Fibroblast of lung (primary cell): ENCODE results near the gene KCNJ4. TPM values are rescaled to one million over a fixed set of nuclear protein-coding genes. Genes with fewer than 3 reads are reported as not detected.

ENCODE experiments used
- DNase-seq, 2 donors: peaks; one replicate each; pipeline versions ENCODE4 v3.0.0 to v3.0.0-alpha.2; 2010; ENCODE audit warnings: low read depth in 2 of 2
- H2AFZ ChIP-seq: 2 replicates; pipeline ENCODE4 v1.5.1; 2012; ENCODE audit warnings: low read length, control low read depth, inconsistent platforms
- H3K27ac ChIP-seq: 2 replicates; pipeline ENCODE4 v1.5.1; 2011; ENCODE audit warnings: low read length, control low read depth; ENCODE audit not compliant: insufficient read depth
- H3K27me3 ChIP-seq: 2 replicates; pipeline ENCODE4 v1.5.1; 2011; ENCODE audit warnings: mild to moderate bottlenecking, low read length; ENCODE audit not compliant: control insufficient read depth, insufficient read depth
- H3K36me3 ChIP-seq: 2 replicates; pipeline ENCODE4 v1.5.1; 2011; ENCODE audit warnings: low read length; ENCODE audit not compliant: control insufficient read depth, insufficient read depth
- H3K4me1 ChIP-seq: 2 replicates; pipeline ENCODE4 v1.5.1; 2011; ENCODE audit warnings: low read length; ENCODE audit not compliant: control insufficient read depth, insufficient read depth; ENCODE audit errors: extremely low read depth
- H3K4me2 ChIP-seq: 2 replicates; pipeline ENCODE4 v1.5.1; 2011; ENCODE audit warnings: low read length, control low read depth; ENCODE audit not compliant: insufficient read depth; ENCODE audit errors: extremely low read depth
- H3K4me3 ChIP-seq, 4 experiments: fragments of 200-600 bp in 1 of 4; sonication (generic) in 1 of 4; replicated peaks in 1 of 4; 2 replicates each; pipeline ENCODE4 v1.5.1; 2011 to 2016; ENCODE audit warnings: low read length in 4 of 4, low read depth in 3 of 4, mild to moderate bottlenecking in 3 of 4, control low read depth in 2 of 4, inconsistent platforms in 1 of 4, mixed read lengths in 1 of 4; ENCODE audit not compliant: insufficient read depth in 1 of 4; ENCODE audit errors: control extremely low read depth in 1 of 4
- H3K79me2 ChIP-seq: 2 replicates; pipeline ENCODE4 v1.5.1; 2012; ENCODE audit warnings: mild to moderate bottlenecking, low read length, inconsistent platforms; ENCODE audit not compliant: control insufficient read depth, insufficient read depth
- H3K9ac ChIP-seq: 2 replicates; pipeline ENCODE4 v1.5.1; 2011; ENCODE audit warnings: mild to moderate bottlenecking, low read length, control low read depth; ENCODE audit not compliant: insufficient read depth
- H3K9me3 ChIP-seq: 2 replicates; pipeline ENCODE4 v1.5.1; 2012; ENCODE audit warnings: low read depth, low read length; ENCODE audit not compliant: control insufficient read depth, insufficient read depth
- H4K20me1 ChIP-seq: 2 replicates; pipeline ENCODE4 v1.5.1; 2011; ENCODE audit warnings: low read length; ENCODE audit not compliant: control insufficient read depth, insufficient read depth; ENCODE audit errors: extremely low read depth
- CTCF ChIP-seq, 2 donors: IDR thresholded peaks in 1 of 2; conservative IDR thresholded peaks in 1 of 2; 1 replicate in 1 of 2; 2 replicates in 1 of 2; pipeline ENCODE4 v1.5.1; 2011 to 2012; ENCODE audit warnings: low read length in 2 of 2, control low read depth in 1 of 2, inconsistent platforms in 1 of 2, low read depth in 1 of 2, mild to moderate bottlenecking in 1 of 2
- EZH2 ChIP-seq: IDR thresholded peaks from 2 replicates; pipeline ENCODE4 v1.5.1; 2012; ENCODE audit warnings: low read length, control low read depth, mild to moderate bottlenecking; ENCODE audit errors: missing control alignments
- polyA plus RNA-seq, 2 donors: library from polyadenylated mRNA; depleted of rRNA in 1 of 2; stranded (reverse) in 1 of 2; unstranded in 1 of 2; fragments of >200 nt; gene quantifications; 2 replicates each; pipeline ENCODE4 v1.2.1, GENCODE V29; 2011 to 2012; ENCODE audit warnings: missing spikeins in 1 of 2
- total RNA-seq: library from RNA; depleted of rRNA; stranded (reverse); fragments of >200 nt; gene quantifications from 2 replicates; pipeline ENCODE4 v1.2.1, GENCODE V29; 2014

Gene KCNJ4
- total and polyA plus RNA-seq, 2 donors (not counting 1 experiment from before 2014, with no cell fraction given): not detected

GRCh38 chr22:38443628-38444521 is 11.1 kb downstream of the KCNJ4 start:
- Histone ChIP-seq H3K4me2 (no peak overlapping the region), H3K9me3 (no peaks in the 10 kb centered on the region), H3K27ac (no peak overlapping the region), H3K79me2 (no peaks in the 10 kb centered on the region), H3K4me1 (no peaks in the 10 kb centered on the region), H3K36me3 (no peaks in the 10 kb centered on the region), H4K20me1 (no peaks in the 10 kb centered on the region), H3K9ac (no peak overlapping the region), H3K27me3 (peaks cover 10% of the 10 kb centered on the region), H3K4me3 (no peak overlapping the region), H2AFZ (no peak overlapping the region)
- no peak for TF ChIP-seq EZH2
- TF ChIP-seq CTCF (conservative IDR thresholded peaks at IDR 0.05 in 1 of 2, IDR thresholded peaks at IDR 0.05 in 1 of 2; ENCODE audit: low read depth in 1 of 2, low read length in 2 of 2): no peak
- no peak for DNase-seq

GRCh38 chr22:38442967-38443627 is 11.9 kb downstream of the KCNJ4 start:
- no peaks in the 10 kb centered on the region for H3K4me1 ChIP-seq
- TF ChIP-seq EZH2: no peak
- TF ChIP-seq CTCF (conservative IDR thresholded peaks at IDR 0.05 in 1 of 2, IDR thresholded peaks at IDR 0.05 in 1 of 2; ENCODE audit: low read depth in 1 of 2, low read length in 2 of 2): no peak
- no peak overlapping the region for H2AFZ ChIP-seq
- no peaks in the 10 kb centered on the region for H3K79me2 ChIP-seq
- H3K4me3 ChIP-seq: no peak overlapping the region
- H3K9me3 ChIP-seq: no peaks in the 10 kb centered on the region
- no peak overlapping the region for H3K4me2 ChIP-seq
- no peaks in the 10 kb centered on the region for H4K20me1 ChIP-seq
- no peak overlapping the region for H3K27ac ChIP-seq
- H3K27me3 ChIP-seq: peaks cover 10% of the 10 kb centered on the region
- DNase-seq: no peak
- H3K36me3 ChIP-seq: no peaks in the 10 kb centered on the region
- no peak overlapping the region for H3K9ac ChIP-seq

GRCh38 chr22:38441620-38442287 is 13.2 kb downstream of the KCNJ4 start:
- Histone ChIP-seq H3K4me1 (no peaks in the 10 kb centered on the region), H3K4me3 (no peak overlapping the region), H3K4me2 (no peak overlapping the region), H3K9ac (no peak overlapping the region), H3K36me3 (no peaks in the 10 kb centered on the region), H3K79me2 (no peaks in the 10 kb centered on the region), H3K27ac (no peak overlapping the region), H3K27me3 (peaks cover 10% of the 10 kb centered on the region), H3K9me3 (no peaks in the 10 kb centered on the region), H4K20me1 (no peaks in the 10 kb centered on the region), H2AFZ (no peak overlapping the region)
- TF ChIP-seq CTCF (conservative IDR thresholded peaks at IDR 0.05 in 1 of 2, IDR thresholded peaks at IDR 0.05 in 1 of 2; ENCODE audit: low read depth in 1 of 2, low read length in 2 of 2) (no peak), EZH2 (no peak)
- no peak for DNase-seq
